Inflammatory macrophage treated with lipopolysaccharide for 4 hours (primary cell): ENCODE data around the gene NF2.

Experiments
- DNase-seq: peaks from one replicate; pipeline ENCODE4 v3.0.0-alpha.2; 2020

NF2 gene

DNA sequence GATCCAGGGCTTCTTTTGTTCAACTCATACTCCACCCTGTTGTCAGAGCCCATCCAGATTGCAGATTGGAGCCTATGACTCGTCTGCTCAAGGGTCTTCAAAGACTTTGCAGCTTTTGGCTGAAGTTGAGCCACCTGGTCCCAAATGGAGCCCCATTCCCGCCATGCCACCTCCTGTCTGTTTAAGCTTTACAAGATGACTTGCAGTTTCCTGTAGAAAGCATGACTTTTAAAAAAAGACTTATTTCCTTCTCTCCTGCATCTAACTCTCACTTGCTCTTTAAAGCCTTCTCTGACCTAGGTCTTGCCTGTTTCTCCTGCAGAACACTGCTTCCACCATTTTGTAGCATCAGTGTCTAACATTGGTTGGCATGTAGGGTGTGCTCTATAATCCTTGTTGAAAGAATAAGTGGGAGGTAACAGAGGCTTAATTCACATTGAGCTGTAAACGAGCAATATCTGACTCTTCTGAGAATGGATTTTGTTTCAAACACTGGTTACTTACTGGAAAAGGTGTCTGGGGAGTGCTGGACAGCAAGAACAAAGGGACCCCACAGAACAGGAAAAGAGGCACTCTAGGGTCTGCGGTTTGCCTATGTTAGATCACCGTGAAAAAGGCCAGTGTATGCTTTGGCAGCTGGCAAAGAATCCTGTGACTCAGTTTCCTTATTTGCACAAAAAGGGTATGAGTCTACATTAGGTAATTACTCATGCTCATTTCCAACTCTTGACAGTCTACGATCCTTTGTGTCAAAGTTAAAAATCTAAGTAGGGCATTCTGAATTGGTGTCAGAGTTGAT is 30.3 kb downstream of the NF2 start:
- DNase-seq, result no peak

DNA sequence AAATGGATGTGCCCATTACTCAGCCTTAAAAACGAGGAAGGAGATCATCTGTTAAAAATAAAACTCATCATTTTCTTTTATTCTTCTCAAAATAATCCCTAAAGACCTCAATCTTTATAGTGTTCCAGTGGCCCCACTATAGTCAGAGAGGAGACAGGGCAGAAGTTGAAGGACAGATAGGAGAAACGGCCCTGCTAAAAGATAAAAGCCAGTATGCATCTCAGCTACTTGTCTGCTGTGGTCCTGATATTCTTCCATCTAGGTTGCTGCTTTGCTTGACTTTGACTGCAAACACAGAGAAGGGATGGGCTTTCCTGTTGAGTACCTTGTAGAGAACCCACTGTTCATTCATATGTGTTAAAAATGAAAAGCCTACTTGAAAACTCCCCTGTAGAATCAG is 31.4 kb downstream of the NF2 start:
- DNase-seq, result no peak

DNA sequence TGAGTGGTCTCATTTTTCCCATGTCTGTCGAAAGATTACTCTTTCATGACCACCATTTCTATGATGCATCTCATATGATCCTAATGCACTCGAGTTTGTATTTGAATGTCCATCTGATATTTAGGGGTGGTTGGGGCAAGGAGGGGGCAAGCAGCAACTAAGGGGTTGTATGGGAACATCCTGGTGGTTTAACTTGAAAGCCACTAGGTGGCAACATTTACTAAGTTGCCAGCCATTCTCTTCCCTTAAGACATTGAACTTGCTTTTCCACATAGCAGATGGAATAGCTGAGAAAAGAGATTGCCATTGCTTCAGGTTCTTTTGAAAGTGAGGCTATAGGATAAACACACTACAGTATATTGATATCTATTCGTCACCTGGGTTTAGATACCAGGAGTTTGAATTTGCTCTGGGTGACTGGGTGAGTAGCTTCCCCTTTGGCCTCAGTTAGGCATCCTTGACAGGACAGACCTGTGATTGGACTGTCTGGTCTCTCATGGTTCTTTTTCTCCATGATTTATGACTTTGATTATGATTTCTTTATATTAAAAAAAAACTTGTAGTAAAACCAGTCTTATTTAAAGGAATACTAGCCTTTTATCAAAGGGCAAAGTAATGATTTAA is 32.4 kb downstream of the NF2 start:
- DNase-seq, result peak; percentile 60

DNA sequence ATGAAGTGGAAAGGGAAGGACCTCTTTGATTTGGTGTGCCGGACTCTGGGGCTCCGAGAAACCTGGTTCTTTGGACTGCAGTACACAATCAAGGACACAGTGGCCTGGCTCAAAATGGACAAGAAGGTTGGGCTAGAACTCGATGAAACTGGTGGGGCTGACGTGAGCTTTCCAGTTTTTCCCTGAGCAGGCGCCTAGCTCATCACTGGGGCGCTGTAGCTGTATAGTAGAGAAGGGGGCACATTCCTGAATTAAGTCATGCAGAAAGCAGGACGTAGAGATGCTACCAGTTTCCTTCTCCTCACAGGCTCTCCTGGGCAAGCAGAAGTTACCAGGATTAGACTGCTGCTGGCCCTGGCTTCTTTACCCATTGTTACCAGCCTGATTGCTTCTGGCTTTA is 33.3 kb downstream of the NF2 start:
- no peak for DNase-seq

DNA sequence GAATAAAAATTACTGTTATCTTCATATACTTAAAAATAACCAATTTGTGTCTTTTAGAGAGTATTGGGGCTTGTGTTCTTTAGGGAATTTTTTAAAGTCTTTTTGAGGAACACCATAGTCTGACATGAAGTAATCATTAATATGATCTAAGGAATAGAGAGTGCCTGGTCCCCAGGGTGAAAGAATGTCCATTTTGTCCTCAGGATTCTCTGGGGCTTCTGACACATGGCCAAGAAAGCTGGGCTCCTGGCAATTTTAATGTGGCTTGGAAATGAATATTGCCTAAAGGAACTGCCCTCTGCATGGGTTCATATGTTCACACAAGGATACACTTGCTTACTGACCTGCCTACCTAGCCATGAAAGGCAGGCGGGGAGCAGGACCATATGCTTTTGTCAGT is 33.7 kb downstream of the NF2 start:
- no peak for DNase-seq

DNA sequence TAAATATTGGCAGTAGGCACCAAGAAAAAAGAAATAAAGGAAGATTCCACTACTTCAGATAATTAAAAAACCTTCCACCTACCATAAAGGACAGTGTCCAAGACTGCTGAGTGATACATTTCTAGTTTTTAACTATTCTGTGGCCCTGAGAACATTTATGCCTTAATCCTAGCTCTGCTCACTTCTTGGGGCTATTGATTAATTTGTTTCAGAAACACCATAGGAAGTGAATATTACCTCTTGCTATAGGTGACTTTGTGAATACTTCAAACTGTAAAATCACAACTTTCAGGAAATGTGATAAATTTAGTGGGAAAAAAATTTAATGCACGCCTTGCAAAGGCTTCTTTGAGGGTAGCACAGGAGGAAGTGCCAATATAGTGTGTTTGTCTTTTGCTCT is 35.2 kb downstream of the NF2 start:
- DNase-seq, result no peak

DNA sequence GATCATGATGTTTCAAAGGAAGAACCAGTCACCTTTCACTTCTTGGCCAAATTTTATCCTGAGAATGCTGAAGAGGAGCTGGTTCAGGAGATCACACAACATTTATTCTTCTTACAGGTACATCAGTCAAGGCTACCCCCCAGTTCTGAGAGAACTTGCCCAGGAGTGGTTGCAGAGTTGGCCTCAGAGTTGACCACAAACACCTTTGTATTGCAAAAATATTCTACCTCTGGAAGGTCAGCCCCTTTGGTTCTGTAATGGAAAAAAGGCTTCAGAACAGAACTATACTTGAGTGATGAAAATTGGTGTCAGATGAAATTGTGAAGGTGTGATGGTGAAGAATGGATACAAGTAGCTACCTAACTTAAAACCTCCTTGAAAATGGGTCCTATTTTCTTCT is 35.7 kb downstream of the NF2 start:
- no peak for DNase-seq

DNA sequence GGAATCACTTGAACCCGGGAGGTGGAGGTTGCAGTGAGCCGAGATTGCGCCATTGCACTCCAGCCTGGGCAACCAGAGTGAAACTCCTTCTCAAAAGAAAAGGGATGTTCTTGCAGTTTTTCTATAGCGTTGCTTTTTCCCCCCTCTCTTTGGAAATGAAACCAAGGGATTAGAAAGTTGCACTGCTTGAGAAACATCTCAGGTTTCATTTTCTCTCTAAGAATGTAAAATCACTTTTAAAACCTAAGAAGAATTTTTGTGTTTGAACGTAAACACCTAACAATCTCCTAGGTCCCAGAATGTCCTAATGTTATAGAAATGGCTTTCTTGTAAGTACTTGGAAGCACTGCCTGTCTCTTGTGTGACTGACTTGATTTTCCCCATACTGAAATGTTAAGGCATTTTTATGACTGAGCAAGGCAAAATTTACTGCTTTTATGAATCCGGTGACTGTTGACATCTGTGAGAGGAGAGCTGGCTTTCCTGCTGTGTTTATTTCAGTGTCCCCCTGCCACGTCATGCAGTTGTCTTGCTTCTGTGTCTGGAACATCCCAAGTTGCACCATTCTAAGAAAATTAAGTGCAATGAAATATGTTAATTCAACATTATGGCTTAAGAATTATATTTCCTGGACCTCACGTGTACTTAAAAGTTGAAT is 37.7 kb downstream of the NF2 start:
- DNase-seq, result peak; percentile 87

DNA sequence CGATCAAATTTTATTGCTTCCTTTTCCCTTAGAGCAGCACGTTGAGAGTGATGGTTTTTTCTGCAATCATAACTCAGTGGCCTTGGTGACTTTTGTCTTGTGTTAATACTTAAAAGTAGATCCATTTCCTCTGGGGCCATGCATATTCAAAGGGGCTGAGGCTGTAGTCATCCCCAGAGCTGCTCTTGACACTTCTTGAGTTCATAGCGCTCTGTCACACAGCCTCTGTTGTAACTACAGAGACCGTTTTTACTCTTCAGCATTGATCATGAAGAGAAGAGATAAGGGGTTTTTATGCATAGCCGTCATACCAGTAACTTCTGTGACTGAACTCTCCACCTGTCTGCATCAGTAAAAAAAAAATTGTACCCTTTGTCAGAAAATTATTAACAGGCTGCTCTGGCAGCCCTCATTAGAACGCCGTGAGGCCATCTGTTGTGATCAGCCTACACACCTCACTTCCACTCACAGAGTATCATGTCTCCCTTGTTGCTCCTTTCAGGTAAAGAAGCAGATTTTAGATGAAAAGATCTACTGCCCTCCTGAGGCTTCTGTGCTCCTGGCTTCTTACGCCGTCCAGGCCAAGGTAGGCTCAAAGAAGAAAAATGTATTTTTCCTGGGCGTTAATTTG is 38.4 kb downstream of the NF2 start:
- DNase-seq, result peak; percentile 71

DNA sequence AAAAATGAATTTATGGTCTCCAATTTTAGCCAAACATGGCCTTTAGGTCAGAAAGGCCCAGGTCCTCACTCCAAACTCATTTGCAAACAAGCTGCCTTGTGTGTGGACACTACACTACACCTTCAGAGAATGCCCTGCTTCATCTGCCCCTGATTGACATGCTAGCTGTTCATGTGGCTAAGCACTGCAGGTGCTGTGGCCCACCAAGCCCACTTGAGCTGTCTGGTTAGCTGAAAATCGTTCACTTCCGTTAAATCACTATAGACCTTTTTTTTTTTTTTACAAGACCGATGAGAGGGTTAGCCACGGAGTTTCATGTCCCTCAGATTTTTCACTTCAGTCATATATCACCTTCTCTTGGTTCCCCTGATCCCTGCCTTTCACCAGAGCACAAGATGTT is 39.3 kb downstream of the NF2 start:
- no peak for DNase-seq

DNA sequence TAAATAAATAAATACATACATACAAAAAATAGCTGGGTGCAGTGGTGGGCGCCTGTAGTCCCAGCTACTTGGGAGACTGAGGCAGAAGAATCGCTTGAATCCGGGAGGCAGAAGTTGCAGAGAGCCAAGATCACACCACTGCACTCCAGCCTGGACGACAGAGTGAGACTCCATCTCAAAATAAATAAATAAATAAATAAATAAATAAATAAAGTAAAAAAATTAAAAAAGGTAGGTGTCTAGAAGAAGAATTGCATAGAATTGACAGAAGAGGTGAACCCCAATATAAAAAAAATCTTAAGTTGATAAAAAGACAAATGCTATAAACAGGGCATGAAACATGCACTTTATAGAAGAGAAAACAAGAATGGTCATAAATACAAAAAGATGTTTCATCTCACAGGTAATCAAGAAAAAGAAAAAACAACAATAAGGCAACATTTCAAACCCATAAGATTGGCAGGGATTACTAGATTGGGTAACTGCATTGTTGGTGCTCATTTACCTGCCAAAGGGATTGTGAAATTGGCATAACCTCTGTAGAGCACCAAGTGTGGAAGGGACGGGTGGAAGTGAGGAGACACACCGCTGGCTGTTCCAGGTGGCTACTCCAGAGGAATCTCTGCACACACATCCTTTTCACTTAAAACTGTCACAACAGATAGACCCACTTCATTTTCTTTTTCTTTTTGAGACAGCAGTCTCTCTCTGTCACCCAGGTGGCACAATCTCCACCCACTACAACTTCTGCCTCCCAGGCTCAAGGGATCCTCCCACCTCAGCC is 44.7 kb downstream of the NF2 start:
- no peak for DNase-seq

DNA sequence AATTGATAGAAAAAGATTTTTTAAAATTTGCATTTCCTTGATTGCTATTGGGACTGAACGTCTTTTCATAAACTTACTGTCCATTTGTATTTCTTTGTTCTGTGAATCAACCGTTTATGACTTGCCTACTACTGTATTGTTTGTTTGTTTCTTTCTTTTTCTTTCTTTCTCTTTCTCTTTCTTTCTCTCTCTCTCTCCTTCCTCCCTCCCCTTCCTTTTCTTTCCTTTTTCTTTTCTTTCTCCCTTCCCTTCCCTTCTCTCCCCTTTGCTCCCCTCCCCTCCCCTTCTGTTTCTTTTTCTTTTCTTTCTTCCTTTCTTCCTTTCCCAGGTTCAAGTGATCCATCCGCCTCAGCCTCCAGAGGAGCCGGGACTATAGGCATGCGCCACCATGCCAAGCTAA is 46.9 kb downstream of the NF2 start:
- no peak for DNase-seq

DNA sequence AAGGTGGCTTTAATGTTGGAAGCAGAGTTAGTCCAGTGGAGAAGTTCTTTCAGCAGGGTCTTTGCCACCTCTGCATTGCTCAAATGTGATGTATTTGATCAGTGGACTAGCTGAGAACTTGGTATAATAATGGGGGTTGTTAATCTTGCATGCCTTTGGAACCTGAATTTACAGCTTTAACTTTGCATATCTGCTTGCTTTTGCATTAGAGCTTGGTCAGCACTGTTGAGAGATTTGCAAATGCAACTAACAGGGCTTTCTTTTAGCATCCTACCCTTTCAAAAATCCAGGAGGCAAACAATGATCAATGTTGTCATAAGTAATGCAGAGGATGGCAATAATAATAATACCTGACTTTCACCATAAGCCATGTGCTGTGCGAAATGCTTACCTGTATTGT is 48.2 kb downstream of the NF2 start:
- no peak for DNase-seq

DNA sequence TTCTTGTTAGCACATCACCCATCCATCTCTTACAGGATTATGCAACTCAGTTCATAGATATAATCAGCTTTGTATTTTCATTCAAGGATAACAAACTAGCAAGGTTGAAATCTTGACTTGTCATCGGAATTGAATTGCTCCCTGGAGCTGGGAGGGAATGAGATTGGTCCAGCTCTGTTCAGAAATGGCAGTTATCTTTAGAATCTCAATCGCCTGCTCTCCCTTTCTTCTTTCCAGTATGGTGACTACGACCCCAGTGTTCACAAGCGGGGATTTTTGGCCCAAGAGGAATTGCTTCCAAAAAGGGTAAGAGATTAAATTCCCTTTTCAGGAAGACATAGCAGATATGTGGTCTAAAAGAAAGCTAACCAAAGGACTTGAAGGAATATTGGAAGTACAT is 51.0 kb downstream of the NF2 start:
- no peak for DNase-seq

DNA sequence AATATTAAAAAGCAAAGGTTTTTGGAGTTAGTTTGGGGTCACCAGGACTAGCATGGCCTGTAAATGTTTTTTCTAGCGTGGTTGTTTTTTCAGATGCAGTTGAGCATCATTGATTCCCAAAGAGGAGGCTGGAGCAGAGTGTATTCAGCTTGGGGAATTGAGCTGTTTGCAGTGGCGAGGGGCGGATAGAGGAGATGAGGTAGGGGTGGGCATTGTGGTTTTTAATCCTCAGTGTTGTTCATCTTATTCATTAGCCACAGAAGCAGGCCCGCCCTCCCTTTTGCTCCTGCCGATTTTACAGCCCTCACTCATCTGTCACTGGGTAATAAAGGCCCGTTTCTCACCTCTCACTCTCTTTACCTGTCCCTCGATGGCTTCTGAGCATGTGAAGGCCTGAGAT is 51.4 kb downstream of the NF2 start:
- no peak for DNase-seq

DNA sequence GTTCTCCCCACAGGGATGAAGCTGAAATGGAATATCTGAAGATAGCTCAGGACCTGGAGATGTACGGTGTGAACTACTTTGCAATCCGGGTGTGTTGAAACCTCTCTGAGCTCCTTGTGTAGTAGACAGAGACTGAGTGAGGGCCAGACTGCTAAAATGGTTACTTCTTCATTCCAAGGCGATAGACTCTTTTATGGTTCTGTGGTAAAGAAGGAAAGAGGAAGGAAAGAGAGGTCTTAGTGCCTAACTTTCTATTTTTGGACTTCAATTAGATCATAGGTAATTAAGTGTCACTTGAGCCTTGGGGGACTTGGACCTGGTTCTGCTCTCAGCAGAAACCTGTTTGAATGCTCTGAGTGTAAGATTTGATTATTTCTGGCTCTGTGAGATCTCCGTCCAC is 54.7 kb downstream of the NF2 start:
- DNase-seq, result peak; percentile 86

DNA sequence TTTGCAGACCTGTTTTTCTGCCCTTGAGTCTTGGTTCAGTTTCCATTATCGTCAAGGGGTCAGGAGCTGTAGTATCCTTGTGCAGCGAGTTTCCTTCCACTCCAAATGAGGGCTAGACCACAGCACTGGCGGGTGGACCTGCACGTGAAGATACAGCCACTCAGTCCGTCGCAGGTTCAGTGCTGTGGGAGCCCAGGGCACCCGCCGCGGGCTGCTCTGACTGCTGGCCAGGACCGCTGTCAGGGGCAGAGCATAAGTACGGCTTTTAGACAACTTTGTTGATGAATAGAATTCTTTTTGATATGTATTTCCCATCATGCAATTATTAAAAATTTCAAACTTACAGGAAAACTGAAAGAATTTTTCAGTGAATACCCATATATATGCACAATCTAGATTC is 56.6 kb downstream of the NF2 start:
- no peak for DNase-seq

DNA sequence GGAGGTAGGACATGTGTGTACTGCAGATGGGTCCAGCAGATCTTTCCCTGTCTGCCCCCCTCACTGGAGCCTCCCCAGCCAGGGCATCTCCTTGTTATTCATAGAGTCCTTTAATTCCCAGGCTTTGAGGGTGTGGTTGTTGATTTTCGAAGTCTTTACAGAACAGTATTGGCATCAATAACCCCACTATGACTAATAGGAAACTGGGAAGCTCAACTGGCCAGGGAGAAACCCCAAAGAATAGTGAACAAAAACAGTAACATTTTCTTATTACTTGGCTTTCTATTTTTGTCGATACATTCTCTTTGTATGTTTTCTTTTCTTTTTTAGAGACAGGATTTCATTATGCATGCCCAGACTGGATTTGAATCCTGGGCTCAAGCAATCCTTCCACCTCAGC is 57.9 kb downstream of the NF2 start:
- DNase-seq, result no peak

DNA sequence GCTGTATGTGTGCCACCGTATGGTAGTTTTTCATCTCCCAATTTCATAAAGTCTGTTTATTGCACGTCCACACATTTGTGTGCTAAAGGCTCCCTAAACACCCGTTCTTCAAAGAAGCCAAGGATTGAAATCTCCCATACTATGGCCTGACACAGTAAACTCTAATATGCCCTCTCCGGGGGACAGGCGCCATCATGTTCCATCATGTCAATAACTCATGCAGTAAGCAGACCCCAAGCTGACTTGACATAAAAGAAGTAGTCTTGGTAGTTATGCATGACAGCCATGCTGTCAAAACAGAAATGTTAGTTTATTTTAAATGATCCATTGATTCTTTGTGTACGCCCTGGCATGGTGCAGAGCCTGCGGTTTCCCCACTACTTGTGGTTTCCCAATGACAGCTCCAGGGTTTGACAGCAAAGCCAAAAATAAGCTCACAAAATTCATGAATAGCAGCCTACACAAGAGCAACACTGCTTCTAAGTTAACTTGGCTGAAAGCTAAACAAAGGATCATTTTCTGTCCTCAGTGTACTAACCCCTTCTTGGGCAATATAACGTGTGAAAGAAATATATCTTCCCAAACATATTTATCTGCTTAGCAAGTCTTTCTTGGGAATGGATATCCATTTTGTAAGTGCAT is 59.9 kb downstream of the NF2 start:
- no peak for DNase-seq

DNA sequence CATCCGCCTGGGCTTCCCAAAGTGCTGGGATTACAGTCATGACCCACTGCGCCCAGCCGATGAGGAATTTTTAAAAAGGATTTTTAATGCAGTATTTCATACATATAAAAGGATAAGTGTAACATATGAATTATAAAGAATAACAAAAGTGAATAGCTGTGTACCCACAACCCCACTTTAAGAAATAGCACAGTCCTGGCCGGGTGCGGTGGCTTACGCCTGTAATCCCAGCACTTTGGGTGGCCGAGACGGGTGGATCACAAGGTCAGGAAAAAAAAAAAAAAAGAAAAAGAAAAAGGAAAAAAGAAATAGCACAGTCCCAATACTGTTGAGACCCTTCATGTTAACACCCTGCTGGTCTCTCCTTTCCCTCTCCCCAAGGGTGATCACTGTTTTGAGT is 62.1 kb downstream of the NF2 start:
- no peak for DNase-seq

DNA sequence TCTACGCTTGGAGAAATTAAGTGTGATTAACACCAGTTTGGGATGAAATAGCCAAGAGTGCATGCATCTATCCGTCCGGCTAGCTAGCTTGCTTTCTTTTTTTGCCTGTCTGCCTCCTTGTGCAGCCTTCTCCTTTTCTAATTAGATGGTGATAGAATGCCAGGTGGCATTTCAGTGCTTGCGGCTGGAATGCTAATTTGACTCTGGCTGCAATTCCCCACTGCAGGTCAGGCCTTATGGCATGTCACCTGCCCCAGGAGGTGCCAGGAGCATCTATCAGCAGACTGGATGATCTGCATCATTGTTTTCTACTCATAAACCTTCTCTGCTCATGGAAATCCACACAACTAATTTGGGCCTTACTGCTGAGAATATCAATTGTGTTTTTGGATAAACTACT is 65.2 kb downstream of the NF2 start:
- DNase-seq, result no peak

DNA sequence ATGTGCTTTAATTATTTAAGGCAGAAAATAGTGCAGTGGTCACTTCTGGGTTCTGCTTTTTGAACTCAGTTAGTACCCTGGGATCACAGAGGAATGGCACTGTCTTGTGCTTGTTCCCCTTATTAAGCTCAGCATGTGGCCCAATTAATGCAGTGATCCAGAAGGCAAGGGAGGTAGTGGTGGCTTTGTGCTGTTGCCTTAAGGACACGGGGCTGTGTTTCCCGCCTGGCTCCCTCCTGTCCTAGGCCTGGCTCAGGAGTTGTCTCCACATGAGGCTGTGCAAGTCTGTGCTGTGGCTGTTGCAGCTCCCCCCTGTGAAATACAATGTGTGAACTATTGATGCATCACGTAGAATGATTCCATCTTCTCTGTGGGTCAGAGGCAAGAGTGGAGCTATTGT is 67.2 kb downstream of the NF2 start:
- no peak for DNase-seq
